A375 (cell line): Measurements from ENCODE around the gene MSS51. TPM values are rescaled to one million over a fixed set of nuclear protein-coding genes. Genes with fewer than 3 reads are reported as not detected.

ENCODE experiments used
- total RNA-seq: library from RNA; depleted of rRNA; stranded (reverse); fragments of >200 nt; shearing (Covaris generic); gene quantifications from 2 replicates; pipeline ENCODE4 v1.2.3, GENCODE V29; 2014; rRNA removed

Gene MSS51
- 0.69 and 0.94 TPM in 2 replicates for total RNA-seq

DNA sequence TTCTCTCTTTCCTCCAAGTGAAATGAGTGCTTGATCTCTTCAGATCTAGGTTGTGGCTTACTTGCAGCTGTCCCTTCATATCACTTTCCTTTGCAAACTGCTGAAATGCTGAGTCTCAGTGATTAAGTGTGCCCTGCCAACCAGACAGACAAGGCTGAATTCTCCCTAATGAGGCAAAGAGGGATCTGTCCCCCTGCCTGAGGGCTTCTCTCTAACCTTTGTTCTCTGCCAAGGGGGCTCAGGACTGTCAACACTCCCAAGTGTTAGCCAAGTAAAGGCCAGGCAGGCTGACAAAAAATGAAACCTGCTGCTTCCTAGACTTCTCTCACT lies at the start of gene MSS51:
TSS of gene MSS51 (minus strand) at position 24 of the 330 bp plus-strand sequence. CDS start 5,277 bp downstream, outside the sequence.

DNA sequence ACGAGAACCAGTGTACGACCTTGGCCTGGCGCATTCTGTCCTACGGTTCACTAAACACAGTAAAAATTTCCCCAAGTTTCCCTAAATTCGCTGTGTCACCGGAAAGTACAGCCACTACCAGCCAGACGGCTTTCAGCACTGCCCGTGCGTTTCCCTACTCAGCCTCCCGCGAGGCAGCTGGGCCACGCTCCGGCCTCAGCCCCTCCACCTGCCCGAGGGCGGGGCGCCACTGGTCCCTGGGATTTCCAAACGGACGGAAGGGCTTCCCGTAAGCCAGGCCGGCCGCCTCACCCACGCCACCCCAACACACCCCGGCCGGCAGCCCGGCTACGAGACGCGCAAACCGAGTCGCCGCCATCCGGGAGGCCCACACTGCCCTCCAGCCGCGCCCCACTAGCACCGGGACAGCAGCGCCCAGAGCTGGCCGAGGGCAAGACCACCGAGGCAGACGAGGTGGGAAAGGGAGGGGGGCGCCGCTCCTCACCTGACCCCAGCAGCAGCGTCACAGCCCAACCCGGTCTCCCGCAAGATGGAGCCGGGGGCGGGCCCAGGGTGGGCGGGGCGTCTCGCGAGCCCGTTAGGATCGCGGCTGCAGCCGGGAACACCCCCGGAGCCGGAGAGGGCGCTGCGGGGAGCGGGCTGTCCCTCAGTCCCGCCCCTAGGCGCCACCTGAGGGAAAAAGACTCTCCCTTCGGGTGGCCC lies 19.7 kb downstream of the MSS51 start, which contains the start of gene ANXA7:
TSS of gene ANXA7 (minus strand) at position 531 of the 702 bp plus-strand sequence. CDS start 13,202 bp downstream, outside the sequence.

Other genes with a start within 250 kb of the MSS51 start
- gene DNAJC9, start 186.3 kb downstream of the MSS51 start, total RNA-seq = 51.6 and 54.0 TPM in 2 replicates
- 59.1 and 60.8 TPM in 2 replicates for gene MRPS16, start 180.9 kb downstream of the MSS51 start, total RNA-seq
- 0.11 and 0.15 TPM in 2 replicates for gene CFAP70, start 74.7 kb downstream of the MSS51 start, total RNA-seq
- gene ANXA7, start 19.5 kb downstream of the MSS51 start, total RNA-seq = 30.1 and 39.1 TPM in 2 replicates
- gene PPP3CB, start 62.5 kb upstream of the MSS51 start, total RNA-seq = 6.2 and 7.3 TPM in 2 replicates
- 7.3 and 8.1 TPM in 2 replicates for gene USP54, start 157.8 kb upstream of the MSS51 start, total RNA-seq
- gene MYOZ1, start 207.9 kb upstream of the MSS51 start, total RNA-seq = 0.41 TPM in 1 of 2 replicates, not detected in the other
- gene SYNPO2L, start 222.5 kb upstream of the MSS51 start, total RNA-seq = not detected in 2 replicates